DND-41 (cell line): ENCODE data around the gene GAD1.

Source experiments
- ATAC-seq: fragments of 200-7000 bp; cut with Tn5 transposase; 3 replicates; pipeline ENCODE4 v1.9.1; 2021; ENCODE audit warnings: low read depth; ENCODE audit not compliant: insufficient read depth
- DNase-seq: peaks from one replicate; pipeline ENCODE4 v3.0.0-alpha.2; 2020
- H2AFZ ChIP-seq: 2 replicates; pipeline ENCODE4 v1.6.0; 2012; ENCODE audit warnings: low read depth, low read length
- H3K27ac ChIP-seq: 2 replicates; pipeline ENCODE4 v1.5.1; 2012; ENCODE audit warnings: low read length, inconsistent platforms
- H3K27me3 ChIP-seq: fragments of 200-600 bp; sonication (generic); 2 replicates; pipeline ENCODE4 v1.6.0; 2012; ENCODE audit warnings: low read length, mild to moderate bottlenecking, inconsistent platforms; ENCODE audit not compliant: insufficient read depth, poor library complexity
- H3K36me3 ChIP-seq: 2 replicates; pipeline ENCODE4 v1.5.1; 2012; ENCODE audit warnings: low read length, inconsistent platforms; ENCODE audit not compliant: insufficient read depth
- H3K4me1 ChIP-seq: 2 replicates; pipeline ENCODE4 v1.5.1; 2012; ENCODE audit warnings: mild to moderate bottlenecking, low read length; ENCODE audit not compliant: insufficient read depth
- H3K4me2 ChIP-seq: 2 replicates; pipeline ENCODE4 v1.6.0; 2012; ENCODE audit warnings: mild to moderate bottlenecking, moderate library complexity, low read length, inconsistent platforms; ENCODE audit not compliant: insufficient read depth
- H3K4me3 ChIP-seq, 2 experiments: fragments of 200-600 bp in 1 of 2; shearing (Covaris generic) in 1 of 2; 2 replicates each; pipeline ENCODE4 v1.5.1; 2012 to 2016; ENCODE audit warnings: inconsistent platforms in 2 of 2, low read length in 2 of 2, mild to moderate bottlenecking in 2 of 2, low read depth in 1 of 2, moderate library complexity in 1 of 2
- H3K79me2 ChIP-seq: 2 replicates; pipeline ENCODE4 v1.6.0; 2012; ENCODE audit warnings: low read length, inconsistent platforms; ENCODE audit not compliant: insufficient read depth
- H3K9ac ChIP-seq: 2 replicates; pipeline ENCODE4 v1.6.0; 2012; ENCODE audit warnings: low read depth, mild to moderate bottlenecking, inconsistent platforms, low read length, moderate library complexity
- H3K9me3 ChIP-seq: 2 replicates; pipeline ENCODE4 v1.5.1; 2012; ENCODE audit warnings: low read length, moderate library complexity, mild to moderate bottlenecking, inconsistent platforms; ENCODE audit not compliant: insufficient read depth, severe bottlenecking
- H4K20me1 ChIP-seq: 2 replicates; pipeline ENCODE4 v1.6.0; 2012; ENCODE audit warnings: low read length; ENCODE audit not compliant: insufficient read depth
- EZH2 ChIP-seq: IDR thresholded peaks from 3 replicates; pipeline ENCODE4 v1.6.1; 2012; ENCODE audit warnings: borderline replicate concordance, low read depth, mild to moderate bottlenecking, moderate library complexity, low read length, inconsistent platforms; ENCODE audit not compliant: severe bottlenecking
- TF ChIP-seq, protein P1 (sequence below): IDR thresholded peaks from 2 replicates; pipeline ENCODE4 v1.5.1; 2012; ENCODE audit warnings: borderline replicate concordance, low read length, moderate library complexity, mild to moderate bottlenecking; ENCODE audit not compliant: poor library complexity, severe bottlenecking; ENCODE audit errors: extremely low read depth

The GAD1 gene

DNA sequence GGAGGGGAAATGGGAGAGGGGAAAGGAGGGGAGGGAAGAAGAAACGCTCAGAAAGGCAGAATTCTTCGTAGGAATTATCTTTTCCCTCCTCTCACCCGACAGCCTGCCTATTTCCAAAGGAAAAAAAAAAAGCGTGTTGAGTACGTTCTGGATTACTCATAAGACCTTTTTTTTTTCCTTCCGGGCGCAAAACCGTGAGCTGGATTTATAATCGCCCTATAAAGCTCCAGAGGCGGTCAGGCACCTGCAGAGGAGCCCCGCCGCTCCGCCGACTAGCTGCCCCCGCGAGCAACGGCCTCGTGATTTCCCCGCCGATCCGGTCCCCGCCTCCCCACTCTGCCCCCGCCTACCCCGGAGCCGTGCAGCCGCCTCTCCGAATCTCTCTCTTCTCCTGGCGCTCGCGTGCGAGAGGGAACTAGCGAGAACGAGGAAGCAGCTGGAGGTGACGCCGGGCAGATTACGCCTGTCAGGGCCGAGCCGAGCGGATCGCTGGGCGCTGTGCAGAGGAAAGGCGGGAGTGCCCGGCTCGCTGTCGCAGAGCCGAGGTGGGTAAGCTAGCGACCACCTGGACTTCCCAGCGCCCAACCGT lies at the start of gene GAD1:
Gene GAD1 (plus strand): TSS at position 384 of the 589 bp plus-strand sequence. CDS start 1,705 bp downstream, outside the sequence.
- ATAC-seq = no peak
- no peaks in the 10 kb centered on the region for H3K4me1 ChIP-seq

DNA sequence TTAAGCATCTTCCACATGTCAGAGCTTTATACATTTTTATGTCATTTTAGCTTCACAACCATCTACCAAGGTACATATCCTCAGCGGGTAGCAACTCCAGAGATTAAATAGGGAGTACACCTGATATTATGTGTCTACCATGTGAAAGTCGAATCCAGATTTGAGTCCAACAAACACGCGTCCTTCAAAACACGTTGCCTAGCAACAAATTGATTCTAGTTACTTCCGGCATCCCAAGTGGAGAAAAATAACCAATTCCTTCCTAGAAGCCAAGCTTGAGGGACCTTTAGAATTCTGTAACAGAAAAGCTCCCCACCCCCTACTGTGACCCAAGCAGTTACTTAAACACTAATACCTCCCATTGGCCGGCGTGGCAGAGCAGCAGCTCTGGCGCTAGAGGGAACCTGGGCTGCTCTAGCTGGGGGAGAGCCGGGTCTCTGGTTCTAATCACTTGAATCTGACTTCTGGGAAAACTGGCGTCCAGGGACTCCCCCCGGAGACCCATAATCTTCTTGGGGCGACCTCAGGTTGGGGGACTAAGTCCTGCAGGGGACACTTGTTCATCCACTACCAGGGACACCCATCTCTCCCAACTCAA lies 46.6 kb upstream of the GAD1 start, which contains the start of gene ERICH2:
Gene ERICH2 (plus strand): TSS at position 371 of the 598 bp plus-strand sequence. CDS start 304 bp downstream, outside the sequence.
- no peaks in the 10 kb centered on the region for H4K20me1 ChIP-seq
- TF ChIP-seq, protein P1, sequence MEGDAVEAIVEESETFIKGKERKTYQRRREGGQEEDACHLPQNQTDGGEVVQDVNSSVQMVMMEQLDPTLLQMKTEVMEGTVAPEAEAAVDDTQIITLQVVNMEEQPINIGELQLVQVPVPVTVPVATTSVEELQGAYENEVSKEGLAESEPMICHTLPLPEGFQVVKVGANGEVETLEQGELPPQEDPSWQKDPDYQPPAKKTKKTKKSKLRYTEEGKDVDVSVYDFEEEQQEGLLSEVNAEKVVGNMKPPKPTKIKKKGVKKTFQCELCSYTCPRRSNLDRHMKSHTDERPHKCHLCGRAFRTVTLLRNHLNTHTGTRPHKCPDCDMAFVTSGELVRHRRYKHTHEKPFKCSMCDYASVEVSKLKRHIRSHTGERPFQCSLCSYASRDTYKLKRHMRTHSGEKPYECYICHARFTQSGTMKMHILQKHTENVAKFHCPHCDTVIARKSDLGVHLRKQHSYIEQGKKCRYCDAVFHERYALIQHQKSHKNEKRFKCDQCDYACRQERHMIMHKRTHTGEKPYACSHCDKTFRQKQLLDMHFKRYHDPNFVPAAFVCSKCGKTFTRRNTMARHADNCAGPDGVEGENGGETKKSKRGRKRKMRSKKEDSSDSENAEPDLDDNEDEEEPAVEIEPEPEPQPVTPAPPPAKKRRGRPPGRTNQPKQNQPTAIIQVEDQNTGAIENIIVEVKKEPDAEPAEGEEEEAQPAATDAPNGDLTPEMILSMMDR = no peak
- TF ChIP-seq EZH2 = no peak
- H3K4me3 ChIP-seq = no peak within 1 kb of the TSS
- no peak within 1 kb of the TSS for H3K9ac ChIP-seq
- ATAC-seq = no peak
- no peak within 1 kb of the TSS for H3K27ac ChIP-seq
- no peak for DNase-seq
- no peaks in the 10 kb centered on the region for H3K79me2 ChIP-seq
- H3K9me3 ChIP-seq = no peaks in the 10 kb centered on the region
- peaks cover 6% of the 10 kb centered on the region for H3K27me3 ChIP-seq
- H3K4me1 ChIP-seq = no peaks in the 10 kb centered on the region
- no peak within 1 kb of the TSS for H3K4me2 ChIP-seq
- H2AFZ ChIP-seq = no peak within 1 kb of the TSS
- no peaks in the 10 kb centered on the region for H3K36me3 ChIP-seq

More for the DNA sequence above, at the start of gene GAD1:
- H3K4me3 ChIP-seq = no peak within 1 kb of the TSS
- H3K27ac ChIP-seq = no peak within 1 kb of the TSS
- H3K9ac ChIP-seq = no peak within 1 kb of the TSS
- no peaks in the 10 kb centered on the region for H3K79me2 ChIP-seq
- no peaks in the 10 kb centered on the region for H4K20me1 ChIP-seq
- H3K27me3 ChIP-seq = peaks cover 4% of the 10 kb centered on the region
- H3K4me2 ChIP-seq = no peak within 1 kb of the TSS
- H3K36me3 ChIP-seq = no peaks in the 10 kb centered on the region
- DNase-seq = no peak
- H2AFZ ChIP-seq = no peak within 1 kb of the TSS
- no peaks in the 10 kb centered on the region for H3K9me3 ChIP-seq
- TF ChIP-seq EZH2 = no peak
- TF ChIP-seq, protein P1 = no peak

DNA sequence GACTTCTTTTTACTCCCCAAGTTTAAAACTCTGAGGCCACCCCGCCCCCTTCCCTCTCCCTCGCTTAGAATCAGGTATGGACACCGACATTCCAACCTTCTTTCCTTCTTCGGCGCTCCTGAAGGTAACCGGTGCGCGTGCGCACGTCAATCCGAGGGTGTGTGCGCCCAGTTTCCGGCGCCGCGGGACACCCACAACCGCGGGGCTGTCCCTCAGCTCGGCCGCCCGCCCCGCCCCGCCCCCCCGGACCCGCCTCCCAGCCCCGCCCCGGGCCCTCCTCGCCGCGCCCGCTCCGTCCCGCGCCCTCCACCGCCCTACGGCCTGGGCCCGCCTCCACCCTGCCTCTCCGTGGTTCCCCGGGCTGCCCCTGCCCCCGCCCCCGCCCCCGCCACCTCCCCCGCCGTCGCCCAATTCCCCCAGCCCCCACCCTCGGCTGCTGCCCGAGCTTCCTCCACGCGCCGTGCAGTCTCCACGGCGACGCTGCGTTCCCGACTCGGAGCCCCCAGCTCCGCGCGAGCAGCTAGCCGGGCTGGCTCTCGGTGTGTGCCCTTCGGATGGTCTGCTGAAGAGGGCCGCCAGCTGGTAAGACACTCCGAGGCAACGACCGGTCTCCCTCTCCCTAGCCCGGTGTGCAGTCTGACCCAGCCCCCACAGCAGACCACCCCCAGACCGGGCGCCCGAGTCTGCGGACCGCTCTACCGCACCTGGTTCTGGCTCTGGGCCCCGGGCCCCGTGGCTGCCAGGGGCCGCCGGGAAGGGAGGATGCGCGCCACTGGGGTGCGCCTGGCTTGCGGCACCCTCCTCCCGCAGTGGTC lies 45.9 kb upstream of the GAD1 start:
- H3K4me1 ChIP-seq = no peaks in the 10 kb centered on the region

More for the DNA sequence above, 45.9 kb upstream of the GAD1 start:
- Histone ChIP-seq H3K9ac (no peak overlapping the region), H2AFZ (no peak overlapping the region), H3K27ac (no peak overlapping the region), H4K20me1 (no peaks in the 10 kb centered on the region), H3K79me2 (no peaks in the 10 kb centered on the region), H3K27me3 (peaks cover 6% of the 10 kb centered on the region), H3K4me2 (no peak overlapping the region), H3K36me3 (no peaks in the 10 kb centered on the region), H3K9me3 (no peaks in the 10 kb centered on the region), H3K4me3 (no peak overlapping the region)
- ATAC-seq (no peak), DNase-seq (no peak)
- TF ChIP-seq EZH2 = no peak
- TF ChIP-seq, protein P1 = no peak
